CD4-positive, alpha-beta T cell treated with Interleukin-12 subunit alpha and Interleukin-12 subunit beta, for 1 hour (primary cell): ENCODE results near the gene NEB.

ENCODE experiments used
- DNase-seq: peaks from one replicate; pipeline ENCODE4 v3.0.0-alpha.2; 2020

NEB gene

GRCh38 chr2:151549191-151549590 lies 185.1 kb downstream of the NEB start:
- DNase-seq: no peak

DNA sequence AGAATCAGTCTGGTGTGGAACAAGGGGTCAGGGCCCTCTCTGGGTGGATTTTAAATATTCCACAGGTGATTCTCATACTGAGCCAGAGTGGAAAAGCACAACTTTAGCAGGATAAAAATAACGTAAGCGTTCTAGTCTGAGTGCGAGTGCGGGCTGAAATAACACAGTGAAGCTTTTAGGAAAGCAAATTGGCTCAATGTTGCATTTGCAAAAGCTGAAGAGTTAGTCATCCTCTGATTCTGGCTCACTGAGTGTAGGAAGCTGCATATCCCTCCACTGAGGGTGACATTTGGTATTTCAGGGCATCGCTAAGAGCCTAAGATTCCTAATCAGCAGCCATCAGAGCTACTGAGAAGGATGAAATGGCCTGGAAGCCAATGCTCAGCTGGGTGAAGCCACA lies 189.8 kb downstream of the NEB start:
- DNase-seq: no peak

DNA sequence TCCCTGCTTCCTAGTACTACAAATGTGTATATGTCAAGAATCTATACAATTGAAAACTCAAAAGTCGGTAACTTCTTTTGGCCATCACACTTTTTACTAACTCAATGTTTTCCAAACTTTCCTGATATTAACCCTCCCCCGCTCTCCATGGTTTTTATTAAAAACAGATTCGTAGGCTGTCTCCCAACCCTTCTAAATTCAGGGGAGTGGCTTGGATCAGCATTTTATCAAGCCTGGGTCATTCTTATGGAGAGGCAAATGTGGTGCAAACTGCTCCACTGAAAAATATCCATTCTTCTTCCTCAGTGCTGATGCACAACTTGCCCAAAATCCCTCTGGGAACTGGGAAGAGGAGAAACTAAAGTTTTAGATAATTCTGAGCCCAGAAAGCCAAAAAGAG lies 190.4 kb downstream of the NEB start:
- DNase-seq: no peak

- DNase-seq: no peak
These were observed 200.3 kb downstream of the NEB start for GRCh38 chr2:151534001-151534400.

DNA sequence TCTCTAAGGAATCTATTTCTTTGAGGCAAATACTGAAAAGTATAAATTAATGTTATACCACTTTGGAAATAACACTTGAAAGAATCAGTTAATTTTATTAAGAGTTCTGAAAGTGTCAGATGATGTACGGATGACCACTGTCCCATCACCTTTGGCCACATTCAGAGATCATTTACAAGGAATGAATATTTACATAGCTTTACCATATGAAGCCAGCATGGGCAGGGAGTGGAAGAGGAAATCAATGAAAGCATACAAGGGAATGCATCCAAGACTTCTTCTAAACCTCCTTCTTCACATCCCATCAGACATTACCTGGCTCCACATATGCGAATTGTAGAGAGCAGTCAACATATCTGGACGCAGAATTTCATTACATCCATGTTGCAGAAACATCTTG lies 201.1 kb downstream of the NEB start:
- no peak for DNase-seq

GRCh38 chr2:151526572-151527090 lies 207.6 kb downstream of the NEB start:
- no peak for DNase-seq

GRCh38 chr2:151525821-151526373 lies 208.4 kb downstream of the NEB start:
- DNase-seq: no peak

GRCh38 chr2:151523850-151524249 lies 210.4 kb downstream of the NEB start:
- DNase-seq: no peak

- no peak for DNase-seq
These were observed 211.7 kb downstream of the NEB start for GRCh38 chr2:151522556-151522955.

GRCh38 chr2:151520976-151521375 lies 213.3 kb downstream of the NEB start:
- DNase-seq: no peak

DNA sequence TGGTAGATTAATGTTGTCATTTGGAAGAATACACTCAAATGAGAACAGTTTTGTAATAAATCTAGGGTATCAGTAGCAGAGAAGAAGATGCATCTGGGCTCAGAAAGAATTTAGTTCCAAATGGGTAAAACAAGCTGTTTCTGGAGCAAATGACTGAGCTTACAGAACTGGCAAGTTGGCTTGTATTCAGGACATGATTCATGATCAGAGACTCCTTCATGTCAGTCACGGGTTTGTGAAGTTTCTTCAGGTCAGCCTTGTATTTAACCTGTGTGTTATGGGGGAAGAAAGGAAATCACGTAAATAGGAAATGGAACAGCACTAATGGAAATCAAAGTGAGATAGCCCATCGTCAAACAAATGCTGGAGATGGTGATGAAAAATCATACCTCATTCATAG lies 215.5 kb downstream of the NEB start:
- DNase-seq: no peak

GRCh38 chr2:151508519-151508918 lies 225.8 kb downstream of the NEB start:
- no peak for DNase-seq

- DNase-seq: no peak
These were observed 228.1 kb downstream of the NEB start for GRCh38 chr2:151506170-151506569.

- no peak for DNase-seq
These were observed 236.1 kb downstream of the NEB start for GRCh38 chr2:151498178-151498577.

DNA sequence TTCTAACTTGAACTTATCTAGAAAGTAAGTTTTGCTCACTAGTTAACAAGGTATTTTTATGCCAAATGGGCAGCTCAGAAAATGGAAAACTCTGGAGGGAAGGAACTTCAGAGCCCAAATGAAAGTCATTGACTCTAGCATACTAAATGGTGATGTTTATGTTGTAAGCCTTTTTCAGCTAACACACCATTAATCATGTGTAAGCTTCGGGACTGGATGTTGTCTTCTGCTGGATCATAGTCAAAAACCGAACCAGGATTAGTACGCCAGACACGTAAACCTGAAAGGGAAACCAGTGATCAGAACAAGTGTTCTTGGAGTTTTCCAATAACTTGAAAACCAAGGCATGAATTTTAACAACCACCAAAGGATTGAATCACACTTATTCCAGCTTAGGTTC lies 242.8 kb downstream of the NEB start:
- no peak for DNase-seq

- no peak for DNase-seq
These were observed 244.0 kb downstream of the NEB start for GRCh38 chr2:151490276-151490675.

GRCh38 chr2:151486053-151486452 lies 248.2 kb downstream of the NEB start:
- DNase-seq: no peak

DNA sequence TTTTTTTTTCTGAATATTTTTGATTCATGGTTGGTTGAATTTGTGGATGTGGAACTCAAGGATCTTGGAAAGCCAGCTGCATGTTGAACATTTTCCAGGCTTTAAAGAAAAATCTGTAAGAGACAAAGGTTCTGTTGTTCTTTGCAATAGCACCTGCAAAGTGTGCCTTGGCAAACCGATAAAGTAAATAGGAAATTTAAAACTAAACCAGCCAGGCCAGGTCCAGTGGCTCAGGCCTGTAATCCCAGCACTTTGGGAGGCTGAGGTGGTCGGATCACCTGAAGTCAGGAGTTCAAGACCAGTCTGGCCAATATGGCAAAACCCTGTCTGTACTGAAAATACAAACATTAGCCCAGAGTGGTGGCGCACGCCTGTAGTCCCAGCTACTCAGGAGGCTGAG lies 250.2 kb downstream of the NEB start:
- no peak for DNase-seq

DNA sequence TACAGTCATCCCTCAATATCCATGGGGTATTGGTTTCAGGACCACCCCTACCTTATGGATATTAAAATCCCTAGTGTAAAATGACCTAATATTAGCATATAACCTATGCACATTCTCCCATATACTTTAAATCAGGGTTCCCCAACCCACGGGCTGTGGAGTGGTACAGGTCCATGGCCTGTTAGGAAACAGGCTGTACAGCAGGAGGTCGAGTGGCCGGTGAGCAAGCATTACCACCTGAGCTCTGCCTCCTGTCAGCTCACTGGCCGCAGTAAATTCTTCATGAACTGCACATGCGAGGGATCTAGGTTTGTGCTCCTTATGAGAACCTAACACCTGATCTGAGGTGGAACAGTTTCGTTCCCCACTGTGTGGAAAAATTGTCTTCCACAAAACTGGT lies 250.7 kb downstream of the NEB start:
- no peak for DNase-seq

DNA sequence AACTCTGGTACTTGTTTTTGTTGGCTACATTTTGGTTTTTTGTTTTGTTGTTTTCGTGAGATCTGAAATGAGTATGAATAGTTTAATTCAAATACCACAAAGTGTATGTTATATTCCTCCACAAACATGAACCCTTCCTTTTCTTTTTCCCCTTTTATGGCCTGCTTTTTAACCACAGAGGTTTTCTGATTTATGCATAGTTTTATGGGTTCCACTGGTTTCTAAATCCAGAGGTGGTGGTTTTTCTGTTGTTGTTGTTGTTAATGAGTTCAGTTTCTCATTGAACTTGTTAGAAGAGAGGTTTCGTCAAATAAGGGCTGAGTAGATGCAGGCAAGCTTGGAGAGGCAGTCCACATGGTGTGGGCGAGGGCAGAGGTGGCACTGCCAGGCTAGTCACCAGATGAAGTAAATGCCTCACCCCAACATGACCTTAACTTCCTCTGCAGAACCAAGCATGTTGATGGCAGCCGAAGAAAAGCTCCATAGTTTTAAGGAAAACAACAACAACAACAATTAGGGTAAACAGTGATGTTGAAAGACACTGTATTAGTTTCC lies 252.0 kb downstream of the NEB start:
- DNase-seq: no peak

- no peak for DNase-seq
These were observed 252.5 kb downstream of the NEB start for GRCh38 chr2:151481744-151482143.

GRCh38 chr2:151478011-151478410 lies 256.3 kb downstream of the NEB start:
- DNase-seq: no peak

- no peak for DNase-seq
These were observed 258.0 kb downstream of the NEB start for GRCh38 chr2:151476287-151476686.

DNA sequence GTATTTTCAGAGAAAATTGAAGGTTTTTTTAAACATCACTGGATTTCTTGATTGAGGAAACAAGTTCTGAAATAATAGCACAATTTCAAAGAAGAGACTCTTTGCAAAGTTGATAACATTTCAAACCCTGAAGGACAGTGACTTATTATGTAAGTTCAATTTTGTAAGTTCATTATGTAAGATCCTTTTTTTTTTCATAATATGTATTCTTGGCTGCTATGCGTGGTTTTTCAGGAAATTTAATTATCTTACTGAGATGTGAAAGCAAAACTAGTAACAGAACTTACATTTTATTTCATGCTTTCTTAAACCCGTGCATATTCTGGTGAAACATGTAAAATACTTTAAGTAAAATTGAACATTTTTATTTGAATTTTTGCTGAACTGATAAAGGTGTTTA lies 259.2 kb downstream of the NEB start:
- no peak for DNase-seq

- DNase-seq: no peak
These were observed 261.3 kb downstream of the NEB start for GRCh38 chr2:151472966-151473365.
